IMR-90 (cell line): Measurements from ENCODE around the gene PTX3. TPM values are rescaled to one million over a fixed set of nuclear protein-coding genes. Genes with fewer than 3 reads are reported as not detected.

Experiments
- ATAC-seq: fragments of 200-7000 bp; cut with Tn5 transposase; 2 replicates; pipeline ENCODE4 v1.9.1; 2020; ENCODE audit warnings: low read depth, mild to moderate bottlenecking, moderate library complexity
- BruUV-seq: library from RNA; stranded (reverse); fragments of 400-500 nt; replicated peaks from 2 replicates; lab custom pipeline; 2021; lab: Mats Ljungman, UMichigan
- CTCF ChIA-PET: fragments of 300-600 bp; formaldehyde crosslinking; extraction: SDS; loops from one replicate; lab custom pipeline; 2021; ENCODE audit warnings: antibody characterized with exemption; lab: Yijun Ruan, JAX
- POLR2A ChIA-PET: fragments of 300-600 bp; sonication (Branson Sonifier 250); formaldehyde crosslinking; loops from one replicate; lab custom pipeline; 2022; ENCODE audit warnings: antibody characterized with exemption; ENCODE audit not compliant: unreplicated experiment; lab: Charles Lee
- DNase-seq: peaks from one replicate; pipeline ENCODE4 v3.0.0; 2013
- H2AFZ ChIP-seq: replicated peaks from 2 replicates; pipeline ENCODE3; 2013; ENCODE audit warnings: low read length, mild to moderate bottlenecking; ENCODE audit not compliant: poor library complexity
- H2AK5ac ChIP-seq: 2 replicates; pipeline ENCODE4 v1.6.1; 2013; ENCODE audit warnings: low read depth, low read length, inconsistent platforms
- H2AK9ac ChIP-seq: replicated peaks from 2 replicates; pipeline ENCODE3; 2013; ENCODE audit warnings: mild to moderate bottlenecking, low read depth, low read length, moderate library complexity; ENCODE audit not compliant: poor library complexity
- H2BK120ac ChIP-seq: 2 replicates; pipeline ENCODE4 v1.6.1; 2013; ENCODE audit warnings: low read depth, low read length, inconsistent platforms
- H2BK15ac ChIP-seq: 3 replicates; pipeline ENCODE4 v1.6.1; 2013; ENCODE audit warnings: low read depth, low read length, inconsistent platforms
- H2BK20ac ChIP-seq: 2 replicates; pipeline ENCODE4 v1.6.1; 2013; ENCODE audit warnings: low read depth, mild to moderate bottlenecking, inconsistent platforms, low read length, moderate library complexity
- H2BK5ac ChIP-seq: 2 replicates; pipeline ENCODE4 v1.6.1; 2013; ENCODE audit warnings: mild to moderate bottlenecking, low read depth, low read length, inconsistent platforms; ENCODE audit not compliant: poor library complexity, severe bottlenecking
- H3K14ac ChIP-seq: replicated peaks from 2 replicates; pipeline ENCODE4 v1.6.1; 2013; ENCODE audit warnings: low read depth, low read length, inconsistent platforms
- H3K18ac ChIP-seq: 2 replicates; pipeline ENCODE4 v1.6.1; 2013; ENCODE audit warnings: low read depth, low read length, control low read depth
- H3K23ac ChIP-seq: 2 replicates; pipeline ENCODE4 v1.6.1; 2013; ENCODE audit warnings: low read depth, low read length, inconsistent platforms
- H3K27ac ChIP-seq: 2 replicates; pipeline ENCODE4 v1.5.1; 2013; ENCODE audit warnings: mild to moderate bottlenecking, control low read depth, low read length; ENCODE audit not compliant: insufficient read depth
- H3K27me3 ChIP-seq: 2 replicates; pipeline ENCODE4 v1.6.1; 2013; ENCODE audit warnings: low read length; ENCODE audit not compliant: control insufficient read depth, insufficient read depth
- H3K36me3 ChIP-seq: 2 replicates; pipeline ENCODE4 v1.6.1; 2013; ENCODE audit warnings: low read length, mixed read lengths; ENCODE audit not compliant: control insufficient read depth, insufficient read depth
- H3K4ac ChIP-seq: 2 replicates; pipeline ENCODE4 v1.6.1; 2013; ENCODE audit warnings: low read depth, low read length, inconsistent platforms
- H3K4me1 ChIP-seq: 2 replicates; pipeline ENCODE4 v1.6.1; 2013; ENCODE audit warnings: low read length, mixed read lengths; ENCODE audit not compliant: control insufficient read depth, insufficient read depth
- H3K4me2 ChIP-seq: 2 replicates; pipeline ENCODE4 v1.6.1; 2013; ENCODE audit warnings: low read depth, mild to moderate bottlenecking, control low read depth, low read length, moderate library complexity
- H3K4me3 ChIP-seq: 2 replicates; pipeline ENCODE4 v1.5.1; 2013; ENCODE audit warnings: low read depth, mild to moderate bottlenecking, control low read depth, low read length, moderate library complexity; ENCODE audit not compliant: insufficient read depth
- H3K56ac ChIP-seq: 2 replicates; pipeline ENCODE4 v1.6.1; 2013; ENCODE audit warnings: low read length, inconsistent platforms; ENCODE audit not compliant: insufficient read depth; ENCODE audit errors: extremely low read depth
- H3K79me1 ChIP-seq, 2 experiments: 2 replicates each; pipeline ENCODE4 v1.6.1; 2013; ENCODE audit warnings: low read length in 2 of 2, inconsistent platforms in 1 of 2, low read depth in 1 of 2
- H3K9ac ChIP-seq: 2 replicates; pipeline ENCODE4 v1.6.1; 2013; ENCODE audit warnings: low read depth, low read length, control low read depth
- H3K9me1 ChIP-seq: 2 replicates; pipeline ENCODE4 v1.6.1; 2013; ENCODE audit warnings: low read length, inconsistent platforms; ENCODE audit not compliant: insufficient read depth
- H3K9me3 ChIP-seq: 2 replicates; pipeline ENCODE4 v1.6.1; 2013; ENCODE audit warnings: low read length; ENCODE audit not compliant: control insufficient read depth, insufficient read depth
- H4K20me1 ChIP-seq: 2 replicates; pipeline ENCODE4 v1.6.1; 2013; ENCODE audit warnings: low read length, inconsistent platforms; ENCODE audit not compliant: insufficient read depth
- H4K5ac ChIP-seq: 2 replicates; pipeline ENCODE4 v1.6.1; 2013; ENCODE audit warnings: mild to moderate bottlenecking, low read depth, low read length, control low read depth
- H4K8ac ChIP-seq, 2 experiments: 2 replicates each; pipeline ENCODE4 v1.6.1; 2013; ENCODE audit warnings: low read depth in 2 of 2, low read length in 2 of 2, control low read depth in 1 of 2, inconsistent platforms in 1 of 2
- H4K91ac ChIP-seq: 2 replicates; pipeline ENCODE4 v1.6.1; 2013; ENCODE audit warnings: low read depth, low read length, inconsistent platforms; ENCODE audit not compliant: insufficient read depth
- CHD1 ChIP-seq: IDR thresholded peaks from 2 replicates; pipeline ENCODE4 v1.6.1; 2012; ENCODE audit warnings: low read depth, low read length, improper control_type of control experiment
- MAFK ChIP-seq: IDR thresholded peaks from 2 replicates; pipeline ENCODE4 v1.6.1; 2012; ENCODE audit warnings: low read depth, low read length, improper control_type of control experiment
- MAZ ChIP-seq: IDR thresholded peaks from 2 replicates; pipeline ENCODE4 v1.6.1; 2012; ENCODE audit warnings: low read depth, mild to moderate bottlenecking, low read length, improper control_type of control experiment, moderate library complexity, borderline replicate concordance
- POLR2A ChIP-seq: IDR thresholded peaks from 2 replicates; pipeline ENCODE4 v1.6.1; 2012; ENCODE audit warnings: mild to moderate bottlenecking, low read depth, low read length
- WGBS, 2 experiments: methylation state at CpG; one replicate each; pipeline versions ENCODE4 v1.1.5 to v1.1.7; 2013; ENCODE audit warnings: missing lambda C conversion rate in 2 of 2; ENCODE audit not compliant: insufficient read length in 1 of 2; ENCODE audit errors: extremely low coverage in 2 of 2; 5-methylcytosine and 5-hydroxymethylcytosine counted together
- dilution Hi-C: fragments of 300-500 bp; cut with HindIII; formaldehyde crosslinking; loops from one replicate; pipeline ENCODE4 v1.14.3; 2018; ENCODE audit warnings: low sequenced_read_pairs; ENCODE audit not compliant: unreplicated experiment
- in situ Hi-C: fragments of 300-500 bp; cut with MboI; formaldehyde crosslinking; loops from 3 replicates; pipeline ENCODE4 v1.14.3; 2019; ENCODE audit warnings: low sequenced_read_pairs, inconsistent platforms, mixed read lengths
- intact Hi-C: fragments of 100-400 bp; cut with micrococcal nuclease; formaldehyde crosslinking; loops from 2 replicates; pipeline ENCODE4 v1.10.0; 2022
- polyA plus RNA-seq, 3 experiments: library from polyadenylated mRNA; depleted of rRNA; stranded (reverse); fragments of >200 nt; gene quantifications; 2 replicates each; pipeline ENCODE4 v1.2.3, GENCODE V29; 2012; ENCODE audit warnings: low replicate concordance in 1 of 3
- total RNA-seq: library from RNA; depleted of rRNA; stranded (reverse); fragments of >200 nt; gene quantifications from 2 replicates; pipeline ENCODE4 v1.2.3, GENCODE V29; 2012

PTX3 gene
- total and polyA plus RNA-seq, 2 of the 4 experiments (the other 2 are of a cell fraction), result 97.9 to 135 TPM

DNA sequence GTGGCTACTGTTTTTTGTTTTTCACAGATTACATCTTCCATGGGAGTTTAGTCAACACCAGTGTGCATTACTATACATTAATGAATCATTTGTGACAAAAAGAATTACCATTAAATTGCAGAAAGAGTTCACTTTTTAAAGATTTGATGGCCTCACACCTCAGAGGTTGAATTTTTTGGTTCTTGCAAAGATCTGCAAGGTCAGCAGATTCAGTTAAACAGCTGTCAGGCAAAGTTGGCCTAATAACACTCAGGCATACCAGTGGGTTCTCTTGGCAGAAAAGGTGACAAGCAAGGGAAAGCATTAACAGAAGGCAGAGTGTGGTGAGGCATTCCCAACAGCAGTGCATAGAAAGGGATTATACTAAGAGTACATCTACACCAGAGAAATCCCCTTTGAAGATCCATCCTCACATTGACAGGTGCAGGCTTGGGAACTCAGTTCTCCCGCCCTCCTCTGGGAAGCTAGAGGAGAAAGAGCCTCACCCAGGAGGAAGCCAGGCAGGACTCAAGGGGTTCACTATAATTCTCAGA, 24.3 kb upstream of the PTX3 start:
- Histone ChIP-seq H3K4me2 (no peak overlapping the region), H4K5ac (no peak overlapping the region), H3K9me3 (no peaks in the 10 kb centered on the region), H3K27ac (no peak overlapping the region), H4K91ac (no peak overlapping the region; the same call in 1 of the 2 replicates), H4K8ac (no peak overlapping the region), H2BK120ac (peak overlapping the region; percentile 40; the same call in 1 of the 2 replicates), H2BK15ac (no peak overlapping the region), H2AFZ (no peak overlapping the region), H3K14ac (0 out of 2 replicates have a peak overlapping the region, but pooled peaks have one; percentile 8), H3K18ac (no peak overlapping the region), H2AK5ac (no peak overlapping the region), H2AK9ac (no peak overlapping the region), H2BK20ac (no peak overlapping the region), H3K4me1 (no peaks in the 10 kb centered on the region; the same call in 1 of the 2 replicates), H3K27me3 (no peaks in the 10 kb centered on the region), H3K56ac (no peak overlapping the region), H3K36me3 (no peaks in the 10 kb centered on the region), H3K4ac (no peak overlapping the region; the same call in 1 of the 2 replicates), H3K79me1 (0 out of 4 replicates have a peak, but pooled peaks cover 0 to 6% of the 10 kb centered on the region in 2 experiments), H3K23ac (no peak overlapping the region), H3K9ac (no peak overlapping the region), H3K9me1 (peaks cover 6% of the 10 kb centered on the region; the same call in 1 of the 2 replicates), H3K4me3 (no peak overlapping the region), H2BK5ac (no peak overlapping the region), H4K20me1 (no peaks in the 10 kb centered on the region)
- ATAC-seq, result no peak
- dilution Hi-C loops (no loop called here), intact Hi-C loops (no loop called here), in situ Hi-C loops (no loop called here)
- peak; percentile 98 for TF ChIP-seq MAFK
- TF ChIP-seq CHD1, result no peak
- no peak for TF ChIP-seq MAZ
- TF ChIP-seq POLR2A, result no peak
- ChIA-PET POLR2A (no interaction called here), CTCF (no interaction called here)
- BruUV-seq, result no TSS peak
- WGBS, 2 experiments, result no CpG with 5 or more reads among the region's 1 CpG
- no peak for DNase-seq
